ENCODE results near the gene IRF1.

IRF1 gene

GRCh38 chr5:132461569-132462070 is 29.0 kb downstream of the IRF1 start:
- H3K4me3 ChIP-seq (ENCODE audit: low read depth, low read length) = no peak overlapping the region
- no peak for DNase-seq (ENCODE audit: low read depth)
- TF ChIP-seq CTCF (IDR thresholded peaks at IDR 0.05; ENCODE audit: low read depth, low read length, missing control alignments) = no peak
- in situ Hi-C loops (cut with HindIII; ENCODE audit: low sequenced_read_pairs) = no loop called here

DNA sequence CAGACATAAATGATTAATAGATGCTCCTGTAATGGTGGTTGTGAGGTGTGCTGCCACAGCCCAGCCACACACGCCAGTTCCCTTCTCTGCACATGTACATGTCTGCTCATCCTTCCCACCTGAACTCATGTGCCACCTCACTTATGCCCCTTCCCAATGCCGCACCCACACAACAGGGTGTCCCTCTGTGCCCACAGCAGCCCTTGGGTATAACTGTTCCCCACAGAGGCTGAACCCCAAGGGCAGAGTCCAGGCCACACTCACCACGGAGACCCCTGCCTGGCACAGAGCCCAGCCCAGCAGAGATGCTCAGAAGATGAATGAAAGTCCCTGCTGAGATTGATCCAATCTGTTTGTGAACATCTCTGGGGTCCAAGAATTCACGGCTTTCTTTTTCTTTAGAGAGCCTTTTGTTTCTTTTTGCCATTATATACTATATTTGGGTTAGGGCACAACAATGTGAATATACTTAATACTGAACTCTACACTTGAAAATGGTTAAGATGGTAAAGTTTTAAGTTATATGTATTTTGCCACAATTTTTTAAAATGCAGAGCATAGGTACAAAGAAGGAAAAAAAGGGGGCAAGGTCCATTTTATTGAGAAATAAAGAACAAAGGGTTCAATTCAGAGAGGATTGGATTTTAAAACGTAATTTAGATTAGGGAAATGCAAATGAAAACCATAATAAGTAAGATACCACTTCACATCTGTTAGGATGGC is 29.6 kb downstream of the IRF1 start:
- in situ Hi-C loops (cut with HindIII; ENCODE audit: low sequenced_read_pairs) = no loop called here
- no peak for DNase-seq (ENCODE audit: low read depth)
- no peak for TF ChIP-seq CTCF (IDR thresholded peaks at IDR 0.05; ENCODE audit: low read depth, low read length, missing control alignments)
- H3K4me3 ChIP-seq (ENCODE audit: low read depth, low read length) = no peak overlapping the region

DNA sequence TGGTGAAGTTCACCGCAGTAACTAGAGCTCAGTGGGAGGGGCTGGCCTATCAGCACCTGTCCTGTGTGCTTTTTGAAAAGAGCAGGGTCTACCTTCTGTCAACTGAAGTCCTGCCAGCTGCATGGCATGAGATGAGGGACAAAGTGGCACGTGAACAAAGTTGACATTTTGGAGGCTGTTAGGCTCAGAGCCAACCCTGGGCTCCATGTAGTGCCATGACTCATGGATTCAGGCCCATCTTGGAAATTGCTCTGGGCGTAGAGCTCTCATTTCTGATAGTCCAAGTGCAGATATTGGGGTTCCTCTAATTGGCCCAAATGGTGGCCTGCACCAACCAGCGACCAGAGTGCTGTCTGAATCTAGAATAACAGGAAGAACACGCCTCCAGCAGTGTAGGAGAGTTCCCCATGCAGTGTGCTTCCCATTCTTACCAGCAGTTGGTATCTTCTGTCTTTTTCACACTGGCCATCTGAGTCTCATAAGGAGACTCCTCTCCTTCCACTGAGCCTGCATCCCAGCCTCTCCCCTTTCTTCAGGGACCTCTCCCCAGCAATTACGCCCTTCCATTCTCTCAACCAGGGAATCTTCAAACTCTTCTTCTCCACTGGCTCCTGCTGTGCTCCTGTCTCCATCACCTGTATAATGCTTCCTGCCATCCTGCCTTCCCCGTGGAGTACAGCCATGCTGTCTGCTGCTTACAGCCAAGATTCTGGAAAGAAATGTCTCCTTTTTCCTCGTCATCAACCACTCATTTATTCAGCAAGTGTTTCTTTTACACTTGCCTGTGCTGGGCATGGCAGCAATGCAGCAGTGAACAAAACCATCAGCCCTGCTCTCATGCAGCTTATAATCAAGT is 30.4 kb downstream of the IRF1 start:
- DNase-seq (ENCODE audit: low read depth) = no peak
- in situ Hi-C loops (cut with HindIII; ENCODE audit: low sequenced_read_pairs) = no loop called here
- TF ChIP-seq CTCF (IDR thresholded peaks at IDR 0.05; ENCODE audit: low read depth, low read length, missing control alignments) = peak; percentile 41
- no peak overlapping the region for H3K4me3 ChIP-seq (ENCODE audit: low read depth, low read length)

- in situ Hi-C loops (cut with HindIII; ENCODE audit: low sequenced_read_pairs) = no loop called here
- TF ChIP-seq CTCF (IDR thresholded peaks at IDR 0.05; ENCODE audit: low read depth, low read length, missing control alignments) = no peak
- DNase-seq (ENCODE audit: low read depth) = peak; percentile 91
- no peak overlapping the region for H3K4me3 ChIP-seq (ENCODE audit: low read depth, low read length)
These were observed 31.3 kb downstream of the IRF1 start for GRCh38 chr5:132459031-132459982.

DNA sequence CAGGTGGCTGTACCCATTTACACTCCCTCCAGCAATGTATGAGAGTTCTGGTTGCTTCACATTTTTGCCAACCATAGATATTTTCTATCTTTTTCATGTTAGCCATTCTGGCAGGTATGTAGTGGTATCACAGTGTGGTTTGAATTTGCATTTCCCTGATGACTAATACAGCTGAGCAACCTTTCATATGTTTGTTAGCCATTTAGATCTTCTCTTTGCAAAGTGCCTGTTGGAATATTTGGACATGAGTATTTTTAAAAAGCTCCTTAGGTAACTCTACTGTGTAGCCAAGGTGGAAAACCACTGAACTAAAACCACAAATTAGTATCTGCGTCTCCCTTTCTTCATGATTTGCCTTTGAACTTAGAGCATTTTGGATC is 31.9 kb downstream of the IRF1 start:
- no peak for TF ChIP-seq CTCF (IDR thresholded peaks at IDR 0.05; ENCODE audit: low read depth, low read length, missing control alignments)
- peak; percentile 84 for DNase-seq (ENCODE audit: low read depth)

DNA sequence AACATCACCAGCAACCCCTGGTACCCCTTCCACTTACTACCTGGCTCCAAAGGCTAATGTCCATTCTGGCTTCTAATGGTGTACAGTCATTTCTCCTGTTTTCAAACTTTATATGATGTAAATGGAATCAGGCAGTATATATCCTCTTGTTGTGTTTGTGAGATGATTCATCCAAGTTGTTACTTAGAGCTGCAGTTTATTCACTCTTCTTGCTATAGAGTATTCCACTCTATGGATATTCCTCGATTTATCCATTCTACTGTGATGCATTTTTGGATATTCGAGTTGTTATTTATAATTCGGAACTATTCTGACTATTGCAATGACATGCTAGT is 32.4 kb downstream of the IRF1 start:
- H3K4me3 ChIP-seq (ENCODE audit: low read depth, low read length) = no peak overlapping the region
- no peak for DNase-seq (ENCODE audit: low read depth)
- in situ Hi-C loops (cut with HindIII; ENCODE audit: low sequenced_read_pairs) = no loop called here
- no peak for TF ChIP-seq CTCF (IDR thresholded peaks at IDR 0.05; ENCODE audit: low read depth, low read length, missing control alignments)

More for the DNA sequence above, 31.9 kb downstream of the IRF1 start:
- no peak overlapping the region for H3K4me3 ChIP-seq (ENCODE audit: low read depth, low read length)
- in situ Hi-C loops (cut with HindIII; ENCODE audit: low sequenced_read_pairs) = no loop called here
